HFFc6 (cell line): ENCODE measurements around the gene NOC2L. TPM values are rescaled to one million over a fixed set of nuclear protein-coding genes. Genes with fewer than 3 reads are reported as not detected.

Experiments used
- DNase-seq: peaks from one replicate; pipeline ENCODE4 v3.0.0-alpha.2; 2018
- H3K27ac Mint-ChIP-seq: 2 replicates; pipeline ENCODE4 v1.8.0; 2020; ENCODE audit warnings: mild to moderate bottlenecking, mixed read lengths
- H3K27me3 Mint-ChIP-seq: 2 replicates; pipeline ENCODE4 v1.8.0; 2021; ENCODE audit warnings: mild to moderate bottlenecking, moderate library complexity, mixed read lengths; ENCODE audit not compliant: insufficient read depth
- H3K36me3 Mint-ChIP-seq: 2 replicates; pipeline ENCODE4 v1.8.0; 2021; ENCODE audit warnings: low read depth, mixed read lengths
- H3K4me1 Mint-ChIP-seq: 2 replicates; pipeline ENCODE4 v1.8.0; 2020; ENCODE audit warnings: low read depth, mixed read lengths
- H3K4me3 Mint-ChIP-seq: 2 replicates; pipeline ENCODE4 v1.8.0; 2020; ENCODE audit warnings: mild to moderate bottlenecking, moderate library complexity, mixed read lengths
- H3K9me3 Mint-ChIP-seq: 2 replicates; pipeline ENCODE4 v1.8.0; 2020; ENCODE audit warnings: mild to moderate bottlenecking, mixed read lengths
- CTCF ChIP-seq: fragments of 200-600 bp; sonication (generic); IDR thresholded peaks from 2 replicates; pipeline ENCODE4 v1.5.0; 2021; ENCODE audit warnings: antibody characterized with exemption, mild to moderate bottlenecking
- total RNA-seq, 6 experiments: library from RNA; stranded (reverse); fragmentation: NEBNext Ultra II Directional; extraction: Animal tissue kit (Norgen Biotek cat#: 25700); gene quantifications; 2 replicates in 1 of 6; 3 replicates in 5 of 6; pipeline ENCODE4 v1.2.3, GENCODE V29; 2021

Gene NOC2L
- total RNA-seq, 6 experiments from 2014 or later, result 112 to 142 (median 119) TPM

GRCh38 chr1:897226-897625 lies 61.8 kb downstream of the NOC2L start:
- no peak for DNase-seq
- no peak for TF ChIP-seq CTCF
- Mint-ChIP-seq H3K27me3 (peaks cover 36% of the 10 kb centered on the region), H3K4me1 (no peaks in the 10 kb centered on the region), H3K4me3 (no peak overlapping the region), H3K9me3 (no peaks in the 10 kb centered on the region), H3K27ac (no peak overlapping the region), H3K36me3 (no peaks in the 10 kb centered on the region)

Other genes with a start within 250 kb of the NOC2L start
- gene SAMD11, start 35.3 kb downstream of the NOC2L start, total RNA-seq, result 10 to 100 TPM; 20.6 to 29.3 (median 27.5) TPM
- 10 to 100 TPM; 12.2 to 17.5 (median 13.2) TPM for gene KLHL17, start 1.3 kb upstream of the NOC2L start, total RNA-seq
- gene PLEKHN1, start 7.2 kb upstream of the NOC2L start, total RNA-seq, result 1 to 10 TPM; 5.2 to 6.9 (median 6.0) TPM
- gene PERM1, start 22.8 kb upstream of the NOC2L start, total RNA-seq, result under 1 TPM in 2 of 6 experiments, not detected in 4; 0.17 to 0.18 TPM
- gene HES4, start 40.8 kb upstream of the NOC2L start, total RNA-seq, result 10 to 100 TPM; 14.1 to 17.4 (median 15.6) TPM
- gene ISG15, start 54.2 kb upstream of the NOC2L start, total RNA-seq, result 10 to 100 TPM; 38.4 to 89.1 (median 42.1) TPM
- 100 to 1,000 TPM; 131 to 164 (median 140) TPM for gene AGRN, start 60.9 kb upstream of the NOC2L start, total RNA-seq
- gene RNF223, start 115.0 kb upstream of the NOC2L start, total RNA-seq, result not detected
- 10 to 100 TPM in 1 of 6 experiments, 1 to 10 TPM in 5; 8.7 to 10.3 (median 9.6) TPM for gene C1orf159, start 156.8 kb upstream of the NOC2L start, total RNA-seq
- gene TTLL10, start 214.6 kb upstream of the NOC2L start, total RNA-seq, result not detected
- gene TNFRSF18, start 247.3 kb upstream of the NOC2L start, total RNA-seq, result not detected